Measurements from ENCODE around the gene NUDT14.

Gene NUDT14

GRCh38 chr14:105171004-105171673 lies 10.0 kb downstream of the NUDT14 start:
- TF ChIP-seq EZH2phosphoT487 (IDR thresholded peaks at IDR 0.05; ENCODE audit: borderline replicate concordance) (no peak), CTCF (conservative IDR thresholded peaks at IDR 0.05; ENCODE audit: low read length) (no peak)
- Histone ChIP-seq H3K9ac (ENCODE audit: low read depth, low read length, poor library complexity, severe bottlenecking) (no peak overlapping the region), H3K9me2 (replicated peaks; ENCODE audit: low read depth, low read length) (no peaks in the 10 kb centered on the region), H3K9me3 (ENCODE audit: insufficient read depth, low read depth, low read length) (no peaks in the 10 kb centered on the region), H3K4me2 (ENCODE audit: low read depth, low read length, poor library complexity, severe bottlenecking) (no peak overlapping the region), H3F3A (ENCODE audit: low read depth) (no peaks in the 10 kb centered on the region), H3K4me3 (ENCODE audit: low read length, poor library complexity, severe bottlenecking) (no peak overlapping the region), H2AFZ (ENCODE audit: low read length) (no peak overlapping the region), H3K36me3 (ENCODE audit: insufficient read depth, low read length) (no peaks in the 10 kb centered on the region), H3K27me3 (ENCODE audit: insufficient read depth, low read length, poor library complexity, severe bottlenecking) (no peaks in the 10 kb centered on the region), H4K20me1 (ENCODE audit: insufficient read depth, low read length, poor library complexity, severe bottlenecking) (peaks cover 5% of the 10 kb centered on the region), H3K79me2 (ENCODE audit: insufficient read depth, low read length) (peaks cover 17% of the 10 kb centered on the region; the same call in 1 of the 2 replicates), H3K4me1 (ENCODE audit: insufficient read depth, low read length, poor library complexity, severe bottlenecking) (peaks cover 30% of the 10 kb centered on the region)

GRCh38 chr14:105169776-105170655 lies 11.1 kb downstream of the NUDT14 start:
- H3K4me2 ChIP-seq (ENCODE audit: low read depth, low read length, poor library complexity, severe bottlenecking) = no peak overlapping the region
- no peak overlapping the region for H2AFZ ChIP-seq (ENCODE audit: low read length)
- H4K20me1 ChIP-seq (ENCODE audit: insufficient read depth, low read length, poor library complexity, severe bottlenecking) = peaks cover 5% of the 10 kb centered on the region
- H3K4me1 ChIP-seq (ENCODE audit: insufficient read depth, low read length, poor library complexity, severe bottlenecking) = peaks cover 24% of the 10 kb centered on the region
- no peaks in the 10 kb centered on the region for H3F3A ChIP-seq (ENCODE audit: low read depth)
- H3K9me3 ChIP-seq (ENCODE audit: insufficient read depth, low read depth, low read length) = no peaks in the 10 kb centered on the region
- H3K27me3 ChIP-seq (ENCODE audit: insufficient read depth, low read length, poor library complexity, severe bottlenecking) = no peaks in the 10 kb centered on the region
- no peak overlapping the region for H3K4me3 ChIP-seq (ENCODE audit: low read length, poor library complexity, severe bottlenecking)
- no peak for TF ChIP-seq CTCF (conservative IDR thresholded peaks at IDR 0.05; ENCODE audit: low read length)
- no peak for TF ChIP-seq EZH2phosphoT487 (IDR thresholded peaks at IDR 0.05; ENCODE audit: borderline replicate concordance)
- H3K36me3 ChIP-seq (ENCODE audit: insufficient read depth, low read length) = no peaks in the 10 kb centered on the region
- H3K9ac ChIP-seq (ENCODE audit: low read depth, low read length, poor library complexity, severe bottlenecking) = no peak overlapping the region
- H3K9me2 ChIP-seq (replicated peaks; ENCODE audit: low read depth, low read length) = no peaks in the 10 kb centered on the region
- H3K79me2 ChIP-seq (ENCODE audit: insufficient read depth, low read length) = peaks cover 10% of the 10 kb centered on the region; the same call in 1 of the 2 replicates

- Histone ChIP-seq H3K9me2 (replicated peaks; ENCODE audit: low read depth, low read length) (no peaks in the 10 kb centered on the region), H3K27me3 (ENCODE audit: insufficient read depth, low read length, poor library complexity, severe bottlenecking) (no peaks in the 10 kb centered on the region), H4K20me1 (ENCODE audit: insufficient read depth, low read length, poor library complexity, severe bottlenecking) (peaks cover 3% of the 10 kb centered on the region), H3K4me2 (ENCODE audit: low read depth, low read length, poor library complexity, severe bottlenecking) (no peak overlapping the region), H3K36me3 (ENCODE audit: insufficient read depth, low read length) (no peaks in the 10 kb centered on the region), H3K4me1 (ENCODE audit: insufficient read depth, low read length, poor library complexity, severe bottlenecking) (peaks cover 20% of the 10 kb centered on the region), H3K9ac (ENCODE audit: low read depth, low read length, poor library complexity, severe bottlenecking) (no peak overlapping the region), H3F3A (ENCODE audit: low read depth) (no peaks in the 10 kb centered on the region), H3K4me3 (ENCODE audit: low read length, poor library complexity, severe bottlenecking) (no peak overlapping the region), H2AFZ (ENCODE audit: low read length) (no peak overlapping the region), H3K9me3 (ENCODE audit: insufficient read depth, low read depth, low read length) (no peaks in the 10 kb centered on the region), H3K79me2 (ENCODE audit: insufficient read depth, low read length) (peaks cover 7% of the 10 kb centered on the region; the same call in 1 of the 2 replicates)
- TF ChIP-seq CTCF (conservative IDR thresholded peaks at IDR 0.05; ENCODE audit: low read length) (peak; percentile 48), EZH2phosphoT487 (IDR thresholded peaks at IDR 0.05; ENCODE audit: borderline replicate concordance) (no peak)
Observed at GRCh38 chr14:105168979-105169507, 12.1 kb downstream of the NUDT14 start.
